Measurements from ENCODE around the gene LHPP.

The LHPP gene

DNA sequence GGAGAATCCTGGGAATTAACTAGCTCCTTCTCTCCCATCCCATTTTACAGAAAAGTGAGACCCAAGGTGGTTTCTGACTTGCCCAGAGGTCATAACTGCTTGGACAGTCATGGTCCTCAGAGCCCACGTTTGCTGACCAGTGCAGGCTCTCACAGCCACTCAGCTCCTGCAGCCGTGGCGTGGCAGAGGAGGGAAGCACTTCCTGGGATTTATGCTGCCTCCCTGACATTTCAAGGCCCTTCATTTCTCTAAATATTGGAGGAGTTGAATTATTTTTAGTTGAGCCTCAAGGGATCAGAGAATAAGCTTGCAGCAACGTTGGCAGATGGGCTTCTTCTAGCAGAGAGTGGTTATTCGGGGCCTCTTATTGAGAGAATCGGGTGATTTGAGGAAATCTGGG, 77.1 kb downstream of the LHPP start:
- Histone ChIP-seq H3K27me3 (replicated peaks) (no peaks in the 10 kb centered on the region), H3K36me3 (replicated peaks) (no peaks in the 10 kb centered on the region), H3K27ac (no peak overlapping the region), H3K4me3 (ENCODE audit: low read depth, low read length) (no peak overlapping the region)
- in situ Hi-C loops (cut with HindIII; ENCODE audit: low pct_ligation_motif_present, low sequenced_read_pairs): no loop called here
- TF ChIP-seq, protein P1, sequence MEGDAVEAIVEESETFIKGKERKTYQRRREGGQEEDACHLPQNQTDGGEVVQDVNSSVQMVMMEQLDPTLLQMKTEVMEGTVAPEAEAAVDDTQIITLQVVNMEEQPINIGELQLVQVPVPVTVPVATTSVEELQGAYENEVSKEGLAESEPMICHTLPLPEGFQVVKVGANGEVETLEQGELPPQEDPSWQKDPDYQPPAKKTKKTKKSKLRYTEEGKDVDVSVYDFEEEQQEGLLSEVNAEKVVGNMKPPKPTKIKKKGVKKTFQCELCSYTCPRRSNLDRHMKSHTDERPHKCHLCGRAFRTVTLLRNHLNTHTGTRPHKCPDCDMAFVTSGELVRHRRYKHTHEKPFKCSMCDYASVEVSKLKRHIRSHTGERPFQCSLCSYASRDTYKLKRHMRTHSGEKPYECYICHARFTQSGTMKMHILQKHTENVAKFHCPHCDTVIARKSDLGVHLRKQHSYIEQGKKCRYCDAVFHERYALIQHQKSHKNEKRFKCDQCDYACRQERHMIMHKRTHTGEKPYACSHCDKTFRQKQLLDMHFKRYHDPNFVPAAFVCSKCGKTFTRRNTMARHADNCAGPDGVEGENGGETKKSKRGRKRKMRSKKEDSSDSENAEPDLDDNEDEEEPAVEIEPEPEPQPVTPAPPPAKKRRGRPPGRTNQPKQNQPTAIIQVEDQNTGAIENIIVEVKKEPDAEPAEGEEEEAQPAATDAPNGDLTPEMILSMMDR (IDR thresholded peaks at IDR 0.05; ENCODE audit: low read depth, low read length, missing control alignments): no peak
- no peak for DNase-seq

DNA sequence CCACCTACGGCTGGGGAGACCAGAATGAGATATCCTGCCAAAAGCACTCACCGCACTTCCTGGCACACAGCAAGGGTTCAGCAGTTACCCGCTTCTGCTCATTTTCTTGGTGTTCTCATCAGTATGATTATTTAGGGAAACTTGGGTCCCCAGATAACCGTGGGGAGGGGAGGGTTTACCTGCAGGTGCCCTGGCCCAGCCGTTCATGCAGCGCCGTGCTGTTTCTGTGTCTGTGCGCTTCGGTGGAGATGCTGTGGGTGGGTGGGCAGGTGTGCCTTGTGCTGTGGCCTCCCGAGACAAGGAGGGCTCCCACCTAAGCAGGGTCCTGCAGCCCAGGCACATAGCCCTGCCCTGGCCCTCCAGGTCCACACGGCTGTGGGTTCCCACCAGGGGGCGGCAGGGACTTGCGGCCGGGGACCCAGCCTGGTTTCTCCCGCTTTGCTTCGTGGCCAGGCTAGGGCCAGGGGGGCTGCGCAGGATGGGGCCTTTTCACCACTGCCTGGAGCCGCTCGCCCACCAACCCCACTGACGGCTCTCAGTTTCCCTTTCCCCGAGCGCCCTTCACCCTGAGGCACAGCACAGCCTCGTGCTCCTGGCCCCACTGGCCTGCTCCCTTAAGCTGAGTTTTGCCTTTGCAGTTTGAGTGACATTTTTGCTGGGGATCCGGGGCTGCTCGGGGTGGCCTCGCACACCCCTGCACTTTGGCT, 78.5 kb downstream of the LHPP start:
- Histone ChIP-seq H3K4me3 (ENCODE audit: low read depth, low read length) (no peak overlapping the region), H3K36me3 (replicated peaks) (no peaks in the 10 kb centered on the region), H3K27me3 (replicated peaks) (no peaks in the 10 kb centered on the region), H3K27ac (no peak overlapping the region)
- TF ChIP-seq, protein P1 (IDR thresholded peaks at IDR 0.05; ENCODE audit: low read depth, low read length, missing control alignments): peak; percentile 87
- no peak for DNase-seq
- in situ Hi-C loops (cut with HindIII; ENCODE audit: low pct_ligation_motif_present, low sequenced_read_pairs): no loop called here

GRCh38 chr10:124541076-124541903, 79.7 kb downstream of the LHPP start:
- TF ChIP-seq, protein P1 (IDR thresholded peaks at IDR 0.05; ENCODE audit: low read depth, low read length, missing control alignments): no peak

DNA sequence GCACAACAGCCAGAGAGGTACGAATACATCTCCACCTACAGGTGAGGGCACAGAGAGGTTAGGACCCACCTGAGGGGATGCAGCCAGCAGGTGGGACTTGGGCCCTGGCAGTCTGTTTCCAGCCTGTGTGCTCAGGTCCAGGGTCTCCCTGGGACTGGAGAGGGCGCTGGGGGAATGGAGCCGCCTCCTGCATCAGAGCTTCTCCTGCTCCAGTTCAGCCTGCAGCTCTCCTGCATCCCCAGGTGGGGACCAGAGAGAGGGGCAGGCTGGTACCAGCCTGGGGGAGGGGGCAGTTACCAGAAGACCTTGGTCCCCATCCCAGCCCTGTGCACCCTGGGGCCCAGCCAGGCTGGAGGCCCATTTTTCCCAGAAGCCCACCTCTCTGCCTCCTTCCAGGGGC, 80.7 kb downstream of the LHPP start:
- in situ Hi-C loops (cut with HindIII; ENCODE audit: low pct_ligation_motif_present, low sequenced_read_pairs): no loop called here
- TF ChIP-seq, protein P1 (IDR thresholded peaks at IDR 0.05; ENCODE audit: low read depth, low read length, missing control alignments): no peak

More at GRCh38 chr10:124541076-124541903, 79.7 kb downstream of the LHPP start:
- H3K27me3 ChIP-seq (replicated peaks): no peaks in the 10 kb centered on the region
- H3K27ac ChIP-seq: no peak overlapping the region
- H3K4me3 ChIP-seq (ENCODE audit: low read depth, low read length): no peak overlapping the region
- no peaks in the 10 kb centered on the region for H3K36me3 ChIP-seq (replicated peaks)
- no peak for DNase-seq
- in situ Hi-C loops (cut with HindIII; ENCODE audit: low pct_ligation_motif_present, low sequenced_read_pairs): no loop called here

GRCh38 chr10:124543146-124543545, 81.5 kb downstream of the LHPP start:
- in situ Hi-C loops (cut with HindIII; ENCODE audit: low pct_ligation_motif_present, low sequenced_read_pairs): no loop called here
- Histone ChIP-seq H3K27me3 (replicated peaks) (no peaks in the 10 kb centered on the region), H3K36me3 (replicated peaks) (no peaks in the 10 kb centered on the region), H3K4me3 (ENCODE audit: low read depth, low read length) (no peak overlapping the region), H3K27ac (no peak overlapping the region)
- TF ChIP-seq, protein P1 (IDR thresholded peaks at IDR 0.05; ENCODE audit: low read depth, low read length, missing control alignments): no peak
- DNase-seq: no peak

More for the DNA sequence above, 80.7 kb downstream of the LHPP start:
- Histone ChIP-seq H3K36me3 (replicated peaks) (no peaks in the 10 kb centered on the region), H3K4me3 (ENCODE audit: low read depth, low read length) (no peak overlapping the region), H3K27me3 (replicated peaks) (no peaks in the 10 kb centered on the region), H3K27ac (no peak overlapping the region)
- no peak for DNase-seq
